HG02759 (cell line): ENCODE data around the gene KRTAP4-12.
"Not testable (repeated sequence)": the region's sequence is repeated elsewhere in the genome, so short reads cannot be mapped to it uniquely, and the experiment has no call there.

Source experiments
- ATAC-seq: cut with Tn5 transposase; IDR thresholded peaks from one replicate; pipeline ENCODE4 v1.9.1; 2021; ENCODE audit warnings: mild to moderate bottlenecking, moderate library complexity; ENCODE audit not compliant: unreplicated experiment

The KRTAP4-12 gene

DNA sequence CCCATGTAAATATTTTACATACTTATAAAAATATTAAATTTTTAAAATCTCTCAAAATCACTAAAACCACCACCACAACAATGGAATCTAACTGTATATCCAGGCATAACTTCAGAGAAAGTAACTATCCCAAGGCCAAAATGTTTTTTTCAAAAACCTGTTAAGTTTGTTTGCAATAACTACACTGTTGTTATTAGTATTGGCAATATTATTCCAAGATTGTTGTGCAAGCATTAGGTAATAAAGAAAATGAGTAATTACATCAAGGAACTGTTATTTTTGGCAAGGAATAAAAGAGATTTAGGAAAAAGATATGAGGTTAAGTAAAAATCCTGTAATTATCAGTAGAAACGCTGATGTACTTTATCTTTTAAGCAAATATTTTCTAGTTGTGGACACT lies 3.4 kb upstream of the KRTAP4-12 start:
- no peak for ATAC-seq

DNA sequence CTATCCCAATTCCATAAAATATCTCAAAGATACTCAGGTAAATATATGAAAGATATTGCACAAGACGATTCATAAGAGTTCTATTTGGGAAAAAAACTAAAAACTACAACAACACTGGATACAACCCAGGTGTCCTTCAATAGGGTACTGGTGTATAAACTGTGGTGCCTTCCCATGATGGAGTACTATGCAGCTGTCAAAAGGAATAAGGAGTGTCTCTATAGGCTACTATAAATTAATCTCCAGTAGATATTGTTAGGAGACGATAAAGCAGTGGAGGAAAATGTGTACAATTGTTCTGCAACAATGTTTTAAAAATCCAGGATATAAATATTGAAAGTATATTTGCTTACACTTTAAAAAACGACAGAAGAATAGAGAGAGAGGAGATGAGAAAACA lies 2.4 kb upstream of the KRTAP4-12 start:
- no peak for ATAC-seq

DNA sequence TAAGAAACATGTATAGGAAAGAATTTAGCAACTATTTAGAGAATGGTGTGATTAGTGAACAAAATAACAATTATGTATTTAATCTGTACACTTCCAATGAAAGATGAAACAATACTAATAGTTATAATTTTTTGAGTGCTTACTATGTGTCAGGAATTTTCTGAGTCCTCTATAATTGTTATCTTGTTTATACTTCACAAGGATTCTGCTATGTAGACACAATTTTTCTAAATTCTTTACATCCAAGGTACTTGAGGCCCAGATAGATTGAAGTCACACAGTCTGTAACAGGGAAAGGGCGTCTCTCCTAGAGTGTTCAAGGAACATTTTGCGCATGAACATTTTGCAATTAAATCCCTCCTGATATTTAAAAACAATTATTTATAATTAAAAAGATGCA lies 1.1 kb upstream of the KRTAP4-12 start:
- no peak for ATAC-seq

DNA sequence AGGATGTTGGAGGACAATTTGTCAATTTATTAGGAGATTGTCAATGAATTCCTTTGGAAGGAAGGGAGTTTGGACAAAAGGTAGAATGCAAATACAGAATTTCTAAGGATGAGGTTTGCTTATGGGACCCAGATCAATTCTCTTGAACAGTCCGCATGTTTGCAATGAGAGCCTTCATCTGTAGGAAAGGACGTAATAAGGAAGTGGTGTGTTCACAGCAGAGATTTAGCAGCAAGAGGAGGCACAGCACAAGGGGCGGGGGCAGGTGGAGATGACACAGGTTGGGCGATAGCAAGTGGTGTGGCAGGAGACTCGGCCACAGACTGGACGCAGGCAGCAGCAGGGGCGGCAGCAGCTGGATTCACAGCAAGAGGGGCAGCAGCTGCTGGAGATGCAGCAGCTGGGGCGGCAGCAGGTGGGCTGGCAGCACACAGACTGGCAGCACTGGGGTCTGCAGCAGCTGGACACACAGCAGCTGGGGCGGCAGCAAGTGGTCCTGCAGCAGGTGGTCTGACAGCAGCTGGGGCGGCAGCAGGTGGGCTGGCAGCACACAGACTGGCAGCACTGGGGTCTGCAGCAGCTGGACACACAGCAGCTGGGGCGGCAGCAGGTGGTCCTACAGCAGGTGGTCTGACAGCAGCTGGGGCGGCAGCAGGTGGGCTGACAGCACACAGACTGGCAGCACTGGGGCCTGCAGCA lies 541 bp downstream of the KRTAP4-12 start:
- not testable (repeated sequence) for ATAC-seq

DNA sequence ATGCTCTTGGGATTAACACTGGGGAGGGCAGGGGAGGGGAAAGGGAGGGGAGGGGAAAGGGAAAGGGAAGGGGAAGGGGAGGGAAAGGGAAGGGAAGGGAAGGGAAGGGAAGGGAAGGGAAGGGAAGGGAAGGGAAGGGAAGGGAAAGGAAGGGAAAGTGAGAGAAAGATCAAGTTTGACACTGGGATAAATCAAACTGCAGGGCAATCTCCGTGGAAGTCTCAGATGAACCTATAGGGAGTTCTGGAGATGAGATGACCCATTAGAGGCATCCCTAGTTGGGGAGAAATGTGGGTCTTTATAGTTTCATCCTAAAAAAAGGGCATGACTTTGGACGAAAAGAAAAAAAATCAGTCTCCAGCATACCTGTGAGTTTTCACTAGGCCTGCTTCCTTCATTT lies 2.2 kb downstream of the KRTAP4-12 start:
- no peak for ATAC-seq

DNA sequence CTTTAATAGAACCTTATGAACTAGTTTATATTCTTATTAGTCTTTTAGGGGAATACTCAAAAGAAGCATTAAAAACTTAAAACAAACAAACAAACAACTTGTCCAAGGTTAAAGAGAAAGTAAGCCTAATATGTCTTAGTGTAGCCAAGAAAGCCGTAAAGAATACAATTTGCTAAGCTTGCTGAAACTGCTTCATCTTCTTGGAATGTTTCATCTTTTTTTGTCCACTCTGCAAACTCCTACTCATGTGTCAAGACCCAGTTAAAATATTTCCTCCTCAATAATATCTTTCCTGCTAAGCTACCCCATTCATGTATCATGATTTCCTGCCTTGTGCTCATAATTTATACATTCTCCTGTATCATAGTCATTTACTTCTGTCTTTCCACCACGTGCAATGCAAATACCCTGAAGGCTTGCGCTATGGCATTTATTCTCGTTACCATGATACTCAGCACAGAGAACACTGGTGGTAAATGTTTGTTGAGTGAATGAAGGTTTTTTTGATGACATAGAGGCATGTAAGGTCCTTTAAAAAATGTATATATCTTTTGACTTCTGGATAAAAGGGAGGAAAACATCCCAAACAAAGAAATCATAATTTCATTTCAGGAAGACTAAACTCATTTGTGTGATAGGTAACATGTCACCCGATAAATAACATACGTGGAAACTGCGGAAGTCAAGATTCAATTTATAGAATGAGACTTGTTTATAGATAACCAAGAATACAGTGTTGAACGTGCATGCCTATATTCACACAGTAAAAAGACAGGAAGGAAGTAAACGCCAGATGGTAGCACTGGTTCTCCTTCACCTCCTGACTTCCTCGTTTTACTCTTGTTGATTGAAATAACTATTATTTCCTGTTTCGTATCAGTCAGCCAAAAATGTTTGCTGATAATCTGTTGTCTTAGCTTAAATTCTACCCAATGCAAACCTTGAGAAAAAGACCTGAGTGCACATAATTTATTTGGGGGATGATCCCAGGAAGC lies 4.0 kb downstream of the KRTAP4-12 start:
- ATAC-seq = not testable (repeated sequence)

DNA sequence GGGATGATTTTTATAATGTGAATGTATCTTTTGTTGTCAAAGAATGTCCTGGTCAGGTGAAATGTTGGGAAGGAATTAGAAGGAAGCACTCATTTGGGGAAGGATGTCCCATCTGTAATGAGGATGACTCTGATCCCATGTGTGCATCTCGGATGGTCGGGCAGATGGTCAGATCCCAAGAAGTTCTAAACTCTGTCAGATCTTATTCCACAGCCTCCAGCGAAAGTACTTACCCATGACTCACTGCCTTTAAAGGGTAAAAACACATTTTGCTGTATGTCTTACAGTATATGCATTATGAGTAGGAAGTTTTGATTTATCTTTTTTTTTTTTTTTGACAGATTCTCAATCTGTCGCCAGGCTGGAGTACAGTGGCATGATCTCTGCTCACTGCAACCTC lies 5.3 kb downstream of the KRTAP4-12 start:
- no peak for ATAC-seq

DNA sequence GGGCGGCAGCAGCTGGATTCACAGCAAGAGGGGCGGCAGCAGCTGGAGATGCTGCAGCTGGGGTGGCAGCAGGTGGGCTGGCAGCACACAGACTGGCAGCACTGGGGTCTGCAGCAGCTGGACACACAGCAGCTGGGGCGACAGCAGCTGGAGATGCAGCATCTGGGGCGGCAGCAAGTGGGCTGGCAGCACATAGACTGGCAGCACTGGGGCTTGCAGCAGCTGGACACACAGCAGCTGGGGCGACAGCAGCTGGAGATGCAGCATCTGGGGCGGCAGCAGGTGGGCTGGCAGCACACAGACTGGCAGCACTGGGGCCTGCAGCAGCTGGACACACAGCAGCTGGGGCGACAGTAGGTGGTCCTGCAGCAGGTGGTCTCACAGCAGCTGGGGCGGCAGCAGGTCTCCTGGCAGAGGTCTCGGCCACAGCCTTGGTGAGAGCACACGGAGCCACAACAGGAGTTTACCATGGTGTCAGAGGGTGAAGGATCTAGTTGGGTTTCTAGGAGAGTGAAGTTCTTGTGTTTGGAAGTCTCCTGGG lies 6.1 kb downstream of the KRTAP4-12 start, which contains the start of gene KRTAP4-11:
KRTAP4-11 (minus strand) TSS at position 528 of the 541 bp plus-strand sequence; CDS start at position 470, 58 bp downstream.
- not testable (repeated sequence) for ATAC-seq

DNA sequence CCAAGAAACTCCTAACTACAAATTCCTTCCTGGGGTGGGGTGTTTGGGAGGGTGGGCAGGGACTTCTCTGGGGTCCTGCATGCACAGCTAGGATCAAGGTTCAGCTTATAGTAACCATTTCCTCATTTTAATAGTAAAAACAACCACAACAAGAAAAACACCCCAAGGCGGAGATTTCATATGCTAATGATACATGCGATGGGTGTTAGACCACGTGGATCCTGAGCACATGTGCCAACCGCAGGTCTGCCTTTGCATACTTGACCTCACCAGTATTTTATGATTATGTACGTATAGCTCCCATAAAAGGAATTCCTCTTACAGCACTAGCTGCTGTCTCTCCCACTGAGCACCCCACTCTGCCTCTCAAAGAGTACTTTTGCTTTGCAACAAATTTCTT lies 7.7 kb downstream of the KRTAP4-12 start:
- no peak for ATAC-seq

DNA sequence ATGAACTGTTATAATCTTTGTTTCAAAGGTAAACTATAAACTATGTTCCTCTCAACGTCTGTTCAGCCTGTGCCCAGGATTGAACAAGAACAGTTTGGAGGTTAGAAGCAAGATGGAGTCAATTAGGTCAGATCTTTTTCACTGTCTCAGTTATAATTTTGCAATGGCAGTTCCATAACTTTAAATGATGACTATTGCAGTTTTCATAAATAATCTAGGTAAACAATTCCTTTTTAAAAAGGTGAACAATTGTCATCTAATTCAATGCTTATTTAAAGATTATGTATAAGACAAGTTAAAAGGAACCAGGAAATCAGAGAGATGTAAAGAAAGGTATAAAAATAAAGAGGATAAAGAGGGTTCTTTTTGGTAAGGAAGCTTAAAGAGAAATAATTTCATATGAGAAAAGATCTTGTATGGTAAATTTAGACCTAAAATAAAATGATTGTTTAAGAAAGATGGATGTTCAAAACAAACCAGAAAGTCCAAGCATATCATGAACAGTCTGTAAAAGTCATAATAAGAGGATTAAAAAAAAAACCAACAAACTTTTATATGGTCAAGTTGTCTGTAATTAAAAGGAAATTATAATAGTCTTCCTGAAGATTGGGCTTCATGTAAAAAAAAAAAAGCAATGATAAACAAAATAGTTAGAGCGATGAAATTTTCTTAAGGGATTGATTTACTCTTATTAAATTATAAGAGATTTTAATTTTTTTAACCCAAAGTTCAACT lies 12.7 kb downstream of the KRTAP4-12 start:
- no peak for ATAC-seq

DNA sequence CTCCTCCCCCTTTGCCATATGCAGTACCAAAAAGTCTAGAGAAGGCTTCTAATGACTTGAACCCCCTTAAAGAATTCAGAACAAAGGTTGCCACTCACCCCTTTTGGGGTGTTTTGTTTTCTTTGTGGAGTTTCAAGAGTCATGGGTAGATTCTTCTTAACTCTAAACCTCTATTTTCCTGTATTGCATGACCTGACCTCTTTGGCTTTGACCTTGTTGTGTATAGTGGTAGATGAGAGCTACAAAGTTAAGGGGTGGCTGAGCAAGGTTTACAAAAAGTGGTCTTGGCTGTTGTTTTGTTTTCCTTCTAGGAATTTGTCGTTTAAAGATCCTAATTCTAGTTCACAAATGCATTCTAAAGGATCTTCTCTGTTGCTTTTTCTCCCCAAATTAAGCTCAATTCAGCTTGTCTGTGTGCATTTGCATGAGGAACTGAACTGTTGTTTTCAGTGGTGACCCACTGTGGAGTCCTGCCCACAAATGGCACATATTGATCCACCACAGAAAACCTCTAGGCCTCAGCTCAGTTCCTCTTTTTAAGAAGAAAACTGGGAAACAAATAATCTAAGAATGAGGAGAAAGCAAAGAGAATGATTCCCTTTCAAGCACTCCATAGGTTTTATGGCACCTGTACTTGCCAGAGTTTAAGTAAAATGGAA lies 15.1 kb downstream of the KRTAP4-12 start:
- ATAC-seq = not testable (repeated sequence)

DNA sequence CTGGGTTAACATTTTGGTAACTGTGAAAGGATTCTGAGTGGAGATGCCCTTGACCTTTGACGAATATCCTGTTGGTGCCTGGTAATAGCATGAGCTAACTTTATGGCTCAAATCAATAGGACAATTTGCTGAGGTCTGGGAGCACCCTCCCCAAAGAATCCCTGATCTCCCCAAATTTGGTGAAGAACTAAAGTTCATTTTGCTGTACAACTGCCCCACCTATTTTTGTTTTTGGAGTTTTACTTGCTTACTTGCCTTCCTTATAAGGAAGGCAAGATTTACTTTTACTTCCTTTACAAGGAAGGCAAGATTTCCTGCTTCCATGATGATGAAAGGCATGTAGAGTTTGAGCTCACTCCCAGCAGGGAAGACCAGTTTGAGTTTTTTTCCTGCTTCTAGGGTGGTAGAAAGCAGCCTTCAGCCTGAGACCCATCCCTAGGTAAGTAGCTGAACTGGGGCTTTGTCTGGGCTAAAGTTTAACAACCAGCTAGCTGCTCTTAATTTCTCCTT lies 16.0 kb downstream of the KRTAP4-12 start:
- no peak for ATAC-seq

DNA sequence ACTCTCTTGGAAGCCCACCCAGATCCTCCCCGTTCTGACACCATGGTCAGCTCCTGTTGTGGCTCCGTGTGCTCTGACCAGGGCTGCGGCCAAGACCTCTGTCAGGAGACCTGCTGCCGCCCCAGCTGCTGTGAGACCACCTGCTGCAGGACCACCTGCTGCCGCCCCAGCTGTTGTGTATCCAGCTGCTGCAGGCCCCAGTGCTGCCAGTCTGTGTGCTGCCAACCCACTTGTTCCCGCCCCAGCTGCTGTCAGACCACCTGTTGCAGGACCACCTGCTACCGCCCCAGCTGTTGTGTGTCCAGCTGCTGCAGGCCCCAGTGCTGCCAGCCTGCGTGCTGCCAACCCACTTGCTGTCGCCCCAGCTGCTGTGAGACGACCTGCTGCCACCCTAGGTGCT lies 18.6 kb downstream of the KRTAP4-12 start, which contains the start of gene KRTAP4-9:
KRTAP4-9 (plus strand) TSS at position 43 of the 400 bp plus-strand sequence; CDS start at position 43, 0 bp downstream.
- not testable (repeated sequence) for ATAC-seq

DNA sequence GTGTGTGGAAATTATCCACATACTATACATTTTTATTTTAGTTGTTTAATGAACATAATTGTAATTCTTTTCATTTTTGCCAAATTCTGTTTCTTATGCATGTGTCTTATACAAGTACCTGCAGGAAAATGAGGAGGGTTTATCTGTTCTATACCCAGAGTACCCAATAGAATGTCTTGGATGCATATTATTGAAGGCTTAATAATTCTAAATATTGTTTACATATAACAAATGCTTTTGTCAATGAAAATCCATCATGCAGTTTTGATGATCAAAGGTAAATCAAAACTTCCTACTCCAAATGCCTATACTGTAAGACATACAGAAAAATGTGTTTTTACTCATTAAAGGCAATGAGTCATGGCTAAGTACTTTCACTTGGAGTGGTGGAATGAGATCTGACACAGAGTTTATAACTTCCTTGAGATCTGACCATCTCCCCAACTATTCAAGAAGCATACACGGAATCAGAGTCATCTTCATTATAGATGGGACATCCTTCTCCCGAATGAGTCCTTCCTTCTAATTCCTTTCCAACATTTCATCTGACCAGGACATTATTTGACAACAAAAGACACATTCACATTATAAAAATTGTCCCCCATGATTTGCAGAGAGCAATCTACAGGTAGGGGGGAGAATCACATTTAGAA lies 19.5 kb downstream of the KRTAP4-12 start:
- not testable (repeated sequence) for ATAC-seq

DNA sequence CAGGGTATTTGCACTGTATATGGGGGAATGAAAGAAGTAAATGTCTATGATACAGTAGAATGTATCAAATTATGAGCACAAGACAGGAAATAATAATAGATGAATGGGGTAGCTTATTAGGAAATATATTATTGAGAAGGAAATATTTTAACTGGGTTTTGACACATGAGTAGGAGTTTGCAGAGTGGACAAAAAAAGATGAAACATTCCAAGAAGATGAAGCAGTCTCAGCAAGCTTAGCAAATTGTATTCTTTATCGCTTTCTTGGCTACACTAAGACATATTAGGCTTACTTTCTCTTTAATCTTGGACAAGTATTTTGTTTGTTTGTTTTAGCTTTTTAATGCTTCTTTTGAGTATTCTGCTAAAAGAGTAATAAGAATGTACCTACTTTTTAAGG lies 20.1 kb downstream of the KRTAP4-12 start:
- ATAC-seq = no peak

DNA sequence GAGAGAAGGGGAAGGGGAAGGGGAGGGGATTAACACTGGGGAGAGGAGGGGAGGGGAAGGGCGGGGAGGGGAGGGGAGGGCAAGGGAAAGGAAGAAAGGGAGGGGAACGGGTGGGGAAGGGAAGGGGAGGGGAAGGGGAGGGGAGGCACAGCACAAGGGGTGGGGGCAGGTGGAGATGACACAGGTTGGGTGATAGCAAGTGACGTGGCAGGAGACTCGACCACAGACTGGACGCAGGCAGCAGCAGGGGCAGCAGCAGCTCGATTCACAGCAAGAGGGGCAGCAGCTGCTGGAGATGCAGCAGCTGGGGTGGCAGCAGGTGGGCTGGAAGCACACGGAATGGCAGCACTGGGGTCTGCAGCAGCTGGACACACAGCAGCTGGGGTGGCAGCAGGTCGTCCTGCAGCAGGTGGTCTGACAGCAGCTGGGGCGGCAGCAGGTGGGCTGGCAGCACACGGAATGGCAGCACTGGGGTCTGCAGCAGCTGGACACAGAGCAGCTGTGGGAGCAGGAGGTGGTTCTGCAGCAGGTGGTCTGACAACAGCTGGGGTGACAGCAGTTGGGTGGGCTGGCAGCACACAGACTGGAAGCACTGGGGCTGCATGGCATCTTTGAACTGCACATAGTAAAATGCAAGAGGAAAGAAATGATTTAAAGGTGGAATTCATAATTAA lies 22.3 kb downstream of the KRTAP4-12 start, which contains the start of gene KRTAP4-16:
KRTAP4-16 (minus strand) TSS at position 624 of the 674 bp plus-strand sequence; CDS start at position 624, 0 bp downstream.
- ATAC-seq = no peak

DNA sequence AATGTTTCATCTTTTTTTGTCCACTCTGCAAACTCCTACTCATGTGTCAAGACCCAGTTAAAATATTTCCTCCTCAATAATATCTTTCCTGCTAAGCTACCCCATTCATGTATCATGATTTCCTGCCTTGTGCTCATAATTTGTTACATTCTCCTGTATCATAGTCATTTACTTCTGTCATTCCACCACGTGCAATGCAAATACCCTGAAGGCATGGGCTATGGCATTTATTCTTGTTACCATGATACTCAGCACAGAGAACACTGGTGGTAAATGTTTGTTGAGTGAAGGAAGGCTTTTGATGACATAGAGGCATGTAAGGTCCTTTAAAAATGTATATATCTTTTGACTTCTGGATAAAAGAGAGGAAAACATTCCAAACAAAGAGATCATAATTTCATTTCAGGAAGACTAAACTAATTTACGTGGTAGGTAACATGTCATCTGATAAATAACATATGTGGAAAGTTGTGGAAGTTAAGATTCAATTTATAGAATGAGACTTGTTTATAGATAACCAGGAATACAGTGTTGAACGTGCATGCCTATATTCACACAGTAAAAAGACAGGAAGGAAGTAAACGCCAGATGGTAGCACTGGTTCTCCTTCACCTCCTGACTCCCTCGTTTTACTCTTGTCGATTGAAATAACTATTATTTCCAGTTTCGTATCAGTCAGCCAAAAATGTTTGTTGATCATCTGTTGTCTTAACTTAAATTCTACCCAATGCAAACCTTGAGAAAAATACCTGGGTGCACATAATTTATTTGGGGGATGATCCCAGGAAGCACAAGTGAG lies 24.1 kb downstream of the KRTAP4-12 start:
- ATAC-seq = not testable (repeated sequence)

DNA sequence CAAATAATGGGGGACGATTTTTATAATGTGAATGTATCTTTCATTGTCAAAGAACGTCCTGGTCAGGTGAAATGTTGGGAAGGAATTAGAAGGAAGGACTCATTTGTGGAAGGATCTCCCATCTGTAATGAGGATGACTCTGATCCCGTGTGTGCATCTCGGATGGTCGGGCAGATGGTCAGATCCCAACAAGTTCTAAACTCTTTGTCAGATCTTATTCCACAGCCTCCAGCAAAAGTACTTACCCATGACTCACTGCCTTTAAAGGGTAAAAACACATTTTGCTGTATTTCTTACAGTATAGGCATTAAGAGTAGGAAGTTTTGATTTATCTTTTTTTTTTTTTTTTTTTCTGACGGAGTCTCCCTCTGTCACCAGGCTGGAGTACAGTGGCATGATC lies 25.5 kb downstream of the KRTAP4-12 start:
- no peak for ATAC-seq
